SK-N-SH treated with all-trans-retinoic acid at 6 μM for 48 hours (cell line): ENCODE measurements around the gene MAK.

Source experiments
- ATAC-seq: fragments of 200-7000 bp; cut with Tn5 transposase; 3 replicates; pipeline ENCODE4 v1.9.1; 2020; ENCODE audit warnings: mild to moderate bottlenecking, moderate library complexity
- ARNTL ChIP-seq: fragments of 450-650 bp; formaldehyde crosslinking; IDR thresholded peaks from 2 replicates; pipeline ENCODE4 v1.5.0; 2020; ENCODE audit warnings: low read depth, mild to moderate bottlenecking, moderate library complexity, borderline replicate concordance
- BACH2 ChIP-seq: fragments of 250-450 bp; sonication (Bioruptor Pico); IDR thresholded peaks from 2 replicates; pipeline ENCODE4 v1.9.0; 2021; ENCODE audit warnings: mild to moderate bottlenecking, borderline replicate concordance
- CREB5 ChIP-seq: fragments of 250-450 bp; sonication (Bioruptor Pico); IDR thresholded peaks from 2 replicates; pipeline ENCODE4 v1.5.1; 2020; ENCODE audit warnings: low read depth, mild to moderate bottlenecking, moderate library complexity
- CSDC2 ChIP-seq: fragments of 250-450 bp; sonication (Bioruptor Pico); IDR thresholded peaks from 2 replicates; pipeline ENCODE4 v1.5.0; 2020; ENCODE audit warnings: mild to moderate bottlenecking, moderate library complexity
- CSRNP3 ChIP-seq: fragments of 250-450 bp; sonication (Bioruptor Pico); IDR thresholded peaks from 2 replicates; pipeline ENCODE4 v1.5.1; 2021; ENCODE audit warnings: mild to moderate bottlenecking, moderate library complexity
- ESRRG ChIP-seq: fragments of 250-450 bp; sonication (Bioruptor Pico); IDR thresholded peaks from 2 replicates; pipeline ENCODE4 v1.6.1; 2021; ENCODE audit warnings: mild to moderate bottlenecking
- GLIS3 ChIP-seq: fragments of 250-450 bp; sonication (Bioruptor Pico); IDR thresholded peaks from 2 replicates; pipeline ENCODE4 v1.5.0; 2020; ENCODE audit warnings: mild to moderate bottlenecking, moderate library complexity
- ISL1 ChIP-seq: fragments of 250-450 bp; sonication (Bioruptor Pico); IDR thresholded peaks from 2 replicates; pipeline ENCODE4 v2.1.2; 2022; ENCODE audit warnings: mild to moderate bottlenecking, moderate library complexity
- OSR1 ChIP-seq: fragments of 250-450 bp; sonication (Bioruptor Pico); IDR thresholded peaks from 2 replicates; pipeline ENCODE4 v1.8.0; 2022; ENCODE audit warnings: moderate library complexity, mild to moderate bottlenecking, inconsistent platforms
- PATZ1 ChIP-seq: fragments of 250-450 bp; sonication (Bioruptor Pico); IDR thresholded peaks from 2 replicates; pipeline ENCODE4 v1.8.0; 2020; ENCODE audit warnings: mild to moderate bottlenecking, moderate library complexity, borderline replicate concordance
- PPARA ChIP-seq: fragments of 250-450 bp; sonication (Bioruptor Pico); IDR thresholded peaks from 2 replicates; pipeline ENCODE4 v1.5.0; 2020; ENCODE audit warnings: mild to moderate bottlenecking, borderline replicate concordance
- RARB ChIP-seq: fragments of 250-450 bp; sonication (Bioruptor Pico); IDR thresholded peaks from 2 replicates; pipeline ENCODE4 v1.8.0; 2021; ENCODE audit warnings: mild to moderate bottlenecking, moderate library complexity
- SNAI2 ChIP-seq: fragments of 250-450 bp; sonication (Bioruptor Pico); IDR thresholded peaks from 2 replicates; pipeline ENCODE4 v1.5.0; 2020; ENCODE audit warnings: mild to moderate bottlenecking, moderate library complexity
- TCF4 ChIP-seq: fragments of 250-450 bp; sonication (Bioruptor Pico); IDR thresholded peaks from 2 replicates; pipeline ENCODE4 v1.8.0; 2021; ENCODE audit warnings: mild to moderate bottlenecking, moderate library complexity, borderline replicate concordance
- TOX ChIP-seq: fragments of 250-450 bp; sonication (Bioruptor Pico); IDR thresholded peaks from 2 replicates; pipeline ENCODE4 v1.8.0; 2021; ENCODE audit warnings: mild to moderate bottlenecking, moderate library complexity, borderline replicate concordance
- ZC3H10 ChIP-seq: fragments of 250-450 bp; sonication (Bioruptor Pico); IDR thresholded peaks from 2 replicates; pipeline ENCODE4 v1.5.1; 2021; ENCODE audit warnings: mild to moderate bottlenecking, moderate library complexity
- ZFP3 ChIP-seq: fragments of 250-450 bp; sonication (Bioruptor Pico); IDR thresholded peaks from 2 replicates; pipeline ENCODE4 v1.5.0; 2020; ENCODE audit warnings: mild to moderate bottlenecking, moderate library complexity
- ZFP30 ChIP-seq: fragments of 450-650 bp; formaldehyde crosslinking; IDR thresholded peaks from 2 replicates; pipeline ENCODE4 v1.5.0; 2022; ENCODE audit warnings: mild to moderate bottlenecking, moderate library complexity
- ZNF70 ChIP-seq: fragments of 450-650 bp; formaldehyde crosslinking; IDR thresholded peaks from 2 replicates; pipeline ENCODE4 v1.5.0; 2020; ENCODE audit warnings: mild to moderate bottlenecking, moderate library complexity
- ZNF8 ChIP-seq: fragments of 450-650 bp; formaldehyde crosslinking; IDR thresholded peaks from 2 replicates; pipeline ENCODE4 v1.5.0; 2020; ENCODE audit warnings: mild to moderate bottlenecking, moderate library complexity
- TF ChIP-seq, protein P1 (sequence below): fragments of 250-450 bp; sonication (Bioruptor Pico); IDR thresholded peaks from 2 replicates; pipeline ENCODE4 v1.8.0; 2021; ENCODE audit warnings: low read depth, mild to moderate bottlenecking, moderate library complexity, borderline replicate concordance
- TF ChIP-seq, protein P2 (sequence below): fragments of 250-450 bp; sonication (Bioruptor Pico); IDR thresholded peaks from 2 replicates; pipeline ENCODE4 v1.5.0; 2020; ENCODE audit warnings: mild to moderate bottlenecking, moderate library complexity

MAK gene

GRCh38 chr6:10779076-10779475 is 59.3 kb downstream of the MAK start:
- no peak for ATAC-seq
- no peak for TF ChIP-seq PPARA (CRISPR knock-in tag)
- no peak for TF ChIP-seq SNAI2
- TF ChIP-seq ZC3H10 (CRISPR knock-in tag), result no peak
- TF ChIP-seq CSDC2 (CRISPR knock-in tag), result no peak
- TF ChIP-seq, protein P1, sequence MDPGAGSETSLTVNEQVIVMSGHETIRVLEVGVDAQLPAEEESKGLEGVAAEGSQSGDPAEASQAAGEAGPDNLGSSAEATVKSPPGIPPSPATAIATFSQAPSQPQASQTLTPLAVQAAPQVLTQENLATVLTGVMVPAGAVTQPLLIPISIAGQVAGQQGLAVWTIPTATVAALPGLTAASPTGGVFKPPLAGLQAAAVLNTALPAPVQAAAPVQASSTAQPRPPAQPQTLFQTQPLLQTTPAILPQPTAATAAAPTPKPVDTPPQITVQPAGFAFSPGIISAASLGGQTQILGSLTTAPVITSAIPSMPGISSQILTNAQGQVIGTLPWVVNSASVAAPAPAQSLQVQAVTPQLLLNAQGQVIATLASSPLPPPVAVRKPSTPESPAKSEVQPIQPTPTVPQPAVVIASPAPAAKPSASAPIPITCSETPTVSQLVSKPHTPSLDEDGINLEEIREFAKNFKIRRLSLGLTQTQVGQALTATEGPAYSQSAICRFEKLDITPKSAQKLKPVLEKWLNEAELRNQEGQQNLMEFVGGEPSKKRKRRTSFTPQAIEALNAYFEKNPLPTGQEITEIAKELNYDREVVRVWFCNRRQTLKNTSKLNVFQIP (CRISPR knock-in tag), result no peak
- TF ChIP-seq PATZ1 (CRISPR knock-in tag), result no peak
- TF ChIP-seq ESRRG (CRISPR knock-in tag), result no peak
- no peak for TF ChIP-seq ZNF8 (CRISPR knock-in tag)
- no peak for TF ChIP-seq CSRNP3 (CRISPR knock-in tag)
- TF ChIP-seq, protein P2, sequence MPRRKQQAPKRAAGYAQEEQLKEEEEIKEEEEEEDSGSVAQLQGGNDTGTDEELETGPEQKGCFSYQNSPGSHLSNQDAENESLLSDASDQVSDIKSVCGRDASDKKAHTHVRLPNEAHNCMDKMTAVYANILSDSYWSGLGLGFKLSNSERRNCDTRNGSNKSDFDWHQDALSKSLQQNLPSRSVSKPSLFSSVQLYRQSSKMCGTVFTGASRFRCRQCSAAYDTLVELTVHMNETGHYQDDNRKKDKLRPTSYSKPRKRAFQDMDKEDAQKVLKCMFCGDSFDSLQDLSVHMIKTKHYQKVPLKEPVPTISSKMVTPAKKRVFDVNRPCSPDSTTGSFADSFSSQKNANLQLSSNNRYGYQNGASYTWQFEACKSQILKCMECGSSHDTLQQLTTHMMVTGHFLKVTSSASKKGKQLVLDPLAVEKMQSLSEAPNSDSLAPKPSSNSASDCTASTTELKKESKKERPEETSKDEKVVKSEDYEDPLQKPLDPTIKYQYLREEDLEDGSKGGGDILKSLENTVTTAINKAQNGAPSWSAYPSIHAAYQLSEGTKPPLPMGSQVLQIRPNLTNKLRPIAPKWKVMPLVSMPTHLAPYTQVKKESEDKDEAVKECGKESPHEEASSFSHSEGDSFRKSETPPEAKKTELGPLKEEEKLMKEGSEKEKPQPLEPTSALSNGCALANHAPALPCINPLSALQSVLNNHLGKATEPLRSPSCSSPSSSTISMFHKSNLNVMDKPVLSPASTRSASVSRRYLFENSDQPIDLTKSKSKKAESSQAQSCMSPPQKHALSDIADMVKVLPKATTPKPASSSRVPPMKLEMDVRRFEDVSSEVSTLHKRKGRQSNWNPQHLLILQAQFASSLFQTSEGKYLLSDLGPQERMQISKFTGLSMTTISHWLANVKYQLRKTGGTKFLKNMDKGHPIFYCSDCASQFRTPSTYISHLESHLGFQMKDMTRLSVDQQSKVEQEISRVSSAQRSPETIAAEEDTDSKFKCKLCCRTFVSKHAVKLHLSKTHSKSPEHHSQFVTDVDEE (CRISPR knock-in tag), result no peak
- no peak for TF ChIP-seq ARNTL (CRISPR knock-in tag)
- TF ChIP-seq ISL1 (CRISPR knock-in tag), result no peak
- TF ChIP-seq CREB5, result no peak
- no peak for TF ChIP-seq ZNF70
- no peak for TF ChIP-seq ZFP3 (CRISPR knock-in tag)
- no peak for TF ChIP-seq ZFP30
- TF ChIP-seq GLIS3, result no peak
- TF ChIP-seq, all 23 proteins: peak for 0

DNA sequence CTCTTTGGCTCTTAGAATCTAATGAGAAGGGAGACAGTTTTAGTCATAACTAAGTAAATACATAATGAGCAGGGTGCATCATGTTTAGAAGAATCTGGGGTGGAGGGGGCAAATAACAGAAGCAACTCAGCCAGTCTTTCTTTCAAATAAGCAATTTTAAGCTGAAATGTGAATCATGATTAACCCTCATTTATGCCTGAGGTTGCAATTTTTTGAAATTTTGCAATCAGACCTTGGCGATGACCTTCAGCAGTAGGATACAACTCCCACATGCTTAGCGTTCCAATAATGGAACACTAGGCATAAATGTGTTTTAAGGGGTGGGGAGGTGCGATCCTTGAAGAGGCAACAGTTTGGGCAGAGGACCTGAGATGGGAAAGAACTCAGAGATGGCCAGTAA is 60.1 kb downstream of the MAK start:
- ATAC-seq, result no peak
- no peak for TF ChIP-seq ZNF70
- TF ChIP-seq OSR1 (CRISPR knock-in tag), result no peak
- no peak for TF ChIP-seq PATZ1 (CRISPR knock-in tag)
- TF ChIP-seq TOX (CRISPR knock-in tag), result no peak
- TF ChIP-seq CSDC2 (CRISPR knock-in tag), result no peak
- no peak for TF ChIP-seq BACH2
- no peak for TF ChIP-seq TCF4 (CRISPR knock-in tag)
- TF ChIP-seq, protein P1 (CRISPR knock-in tag), result no peak
- TF ChIP-seq CSRNP3 (CRISPR knock-in tag), result no peak
- no peak for TF ChIP-seq ISL1 (CRISPR knock-in tag)
- TF ChIP-seq ESRRG (CRISPR knock-in tag), result no peak
- TF ChIP-seq ARNTL (CRISPR knock-in tag), result no peak
- no peak for TF ChIP-seq RARB (CRISPR knock-in tag)
- TF ChIP-seq, protein P2 (CRISPR knock-in tag), result no peak
